ENCODE results near the gene LCN1. TPM values are rescaled to one million over a fixed set of nuclear protein-coding genes. Genes with fewer than 3 reads are reported as not detected.

The LCN1 gene
- total and polyA plus RNA-seq, 2 of the 8 experiments (the other 6 are each of a cell fraction or from before 2014, with no cell fraction given) = not detected

GRCh38 chr9:135494791-135495559, 26.3 kb upstream of the LCN1 start:
- no peak for DNase-seq (ENCODE audit: low read depth in 1 of 2, low spot score in 2 of 2)
- ChIA-PET POLR2A (ENCODE audit: partially characterized antibody) (interaction anchor here (1.4 to 1.6 kb wide), 2 partner anchors 9 to 14 kb away, joined by 3 to 4 read pairs; no protein-coding TSS in a partner anchor), CTCF (ENCODE audit: partially characterized antibody) (interaction anchor here (0.6 to 1.3 kb wide), 2 partner anchors 22 to 1573 kb away, joined by 3 read pairs; no protein-coding TSS in a partner anchor)
- Histone ChIP-seq H3K27ac (ENCODE audit: low read depth, low read length) (no peak overlapping the region), H2BK12ac (ENCODE audit: low read depth, low read length) (no peak overlapping the region), H3K14ac (ENCODE audit: insufficient read length) (no peak overlapping the region), H3K4me3 (ENCODE audit: extremely low read depth in 1 of 4, insufficient read depth in 2 of 4, low read depth in 3 of 4, low read length in 4 of 4) (no peak overlapping the region), H2BK5ac (ENCODE audit: low read depth, low read length) (no peak overlapping the region), H4K20me1 (replicated peaks in 1 of 2; ENCODE audit: control insufficient read depth in 1 of 2, insufficient read depth in 2 of 2, low read length in 2 of 2) (no peaks in the 10 kb centered on the region), H3K4me2 (ENCODE audit: insufficient read depth in 1 of 2, low read depth in 2 of 2, low read length in 2 of 2) (no peak overlapping the region), H4K5ac (ENCODE audit: insufficient read length, low read depth, low read length) (no peak overlapping the region), H2BK20ac (ENCODE audit: low read length) (no peak overlapping the region), H2AFZ (ENCODE audit: low read length) (no peak overlapping the region), H2BK120ac (replicated peaks; ENCODE audit: low read depth, low read length) (no peak overlapping the region), H3K79me1 (ENCODE audit: low read depth, low read length) (no peaks in the 10 kb centered on the region), H3K4me1 (replicated peaks in 1 of 4; ENCODE audit: control insufficient read depth in 3 of 4, insufficient read depth in 4 of 4, low read length in 3 of 4) (peaks cover 0 to 8% (median 4%) of the 10 kb centered on the region in 4 experiments; a peak in 4 of 7 replicates), H3K9ac (replicated peaks in 1 of 4; ENCODE audit: extremely low read depth in 1 of 4, low read depth in 3 of 4, low read length in 3 of 4) (no peak overlapping the region), H4K91ac (replicated peaks; ENCODE audit: insufficient read length, low read length) (no peak overlapping the region), H3K18ac (ENCODE audit: extremely low read depth, low read length) (no peak overlapping the region), H2BK15ac (ENCODE audit: low read length) (no peak overlapping the region), H3K23ac (ENCODE audit: insufficient read length) (no peak overlapping the region), H3K27me3 (replicated peaks in 1 of 4; ENCODE audit: control insufficient read depth in 3 of 4, extremely low read depth in 1 of 4, insufficient read depth in 3 of 4, low read length in 3 of 4) (no peaks in the 10 kb centered on the region; a peak in 1 of 7 replicates), H3K23me2 (ENCODE audit: low read depth, low read length) (peaks cover 5% of the 10 kb centered on the region; the same call in 1 of the 2 replicates), H2AK5ac (ENCODE audit: low read depth, low read length) (no peak overlapping the region), H3K36me3 (ENCODE audit: control insufficient read depth in 2 of 4, insufficient read depth in 4 of 4, low read length in 3 of 4) (0 out of 8 replicates have a peak, but pooled peaks cover 0 to 3% (median 0%) of the 10 kb centered on the region in 4 experiments), H3K56ac (replicated peaks; ENCODE audit: insufficient read length, low read depth, low read length) (no peak overlapping the region), H3K9me3 (ENCODE audit: insufficient read depth in 2 of 2, low read depth in 1 of 2, low read length in 1 of 2) (no peaks in the 10 kb centered on the region), H3K4ac (replicated peaks; ENCODE audit: insufficient read length, low read depth, low read length) (no peak overlapping the region), H3K79me2 (ENCODE audit: control insufficient read depth in 1 of 2, insufficient read depth in 2 of 2, low read length in 2 of 2) (no peaks in the 10 kb centered on the region), H4K8ac (ENCODE audit: extremely low read depth, insufficient read depth, low read length) (no peak overlapping the region)
- no peak for FAIRE-seq
- 90% methylated on average over 30 of the region's 30 CpGs; no CpG with 5 or more reads in 1 of the 2 experiments for WGBS, 2 experiments (ENCODE audit: extremely low coverage in 1 of 2, insufficient coverage in 1 of 2, insufficient read length in 1 of 2, insufficient replicate concordance in 2 of 2, low coverage in 1 of 2, low lambda C conversion rate in 2 of 2, missing lambda C conversion rate in 1 of 2)
- TF ChIP-seq EGR1 (IDR thresholded peaks at IDR 0.05; ENCODE audit: borderline replicate concordance, low read depth, low read length) (no peak), USF2 (IDR thresholded peaks at IDR 0.05; ENCODE audit: low read length) (no peak), POLR2AphosphoS5 (IDR thresholded peaks at IDR 0.05; ENCODE audit: low read depth, low read length) (no peak), KDM5A (IDR thresholded peaks at IDR 0.05; ENCODE audit: low read length) (no peak), SIRT6 (IDR thresholded peaks at IDR 0.05; ENCODE audit: low read length) (no peak), NRF1 (IDR thresholded peaks at IDR 0.05; ENCODE audit: low read depth, low read length) (no peak), POU5F1 (IDR thresholded peaks at IDR 0.05; ENCODE audit: low read depth, low read length) (no peak)

Measured in H1 (cell line).